ACC112 (cell line): ENCODE data around the gene SUN1.

Experiments used
- H2AFZ ChIP-seq: fragments of 200-600 bp; sonication (generic); one replicate; pipeline ENCODE4 v1.6.0; 2017; ENCODE audit warnings: antibody characterized with exemption, low read length; ENCODE audit not compliant: unreplicated experiment
- H3K27ac ChIP-seq: fragments of 200-600 bp; sonication (generic); 2 replicates; pipeline ENCODE4 v1.5.1; 2014; ENCODE audit warnings: low read depth, mild to moderate bottlenecking, antibody characterized with exemption, low read length, moderate library complexity
- H3K27me3 ChIP-seq: fragments of 200-600 bp; sonication (generic); 2 replicates; pipeline ENCODE4 v1.6.1; 2014; ENCODE audit warnings: mild to moderate bottlenecking, antibody characterized with exemption, low read length, moderate library complexity, mixed read lengths; ENCODE audit not compliant: insufficient read depth
- H3K36me3 ChIP-seq: fragments of 200-600 bp; sonication (generic); 2 replicates; pipeline ENCODE4 v1.6.1; 2016; ENCODE audit warnings: mild to moderate bottlenecking, antibody characterized with exemption, low read length, moderate library complexity, mixed read lengths; ENCODE audit not compliant: insufficient read depth
- H3K4me1 ChIP-seq: fragments of 200-600 bp; sonication (generic); one replicate; pipeline ENCODE4 v1.6.1; 2016; ENCODE audit warnings: low read length, mixed read lengths; ENCODE audit not compliant: insufficient read depth, unreplicated experiment, control insufficient read depth
- H3K4me3 ChIP-seq: fragments of 200-600 bp; sonication (generic); 2 replicates; pipeline ENCODE4 v1.5.1; 2014; ENCODE audit warnings: mild to moderate bottlenecking, low read depth, low read length
- H3K79me2 ChIP-seq: fragments of 200-600 bp; sonication (generic); one replicate; pipeline ENCODE4 v1.6.0; 2016; ENCODE audit warnings: low read length; ENCODE audit not compliant: control insufficient read depth, unreplicated experiment, insufficient read depth

Gene SUN1

DNA sequence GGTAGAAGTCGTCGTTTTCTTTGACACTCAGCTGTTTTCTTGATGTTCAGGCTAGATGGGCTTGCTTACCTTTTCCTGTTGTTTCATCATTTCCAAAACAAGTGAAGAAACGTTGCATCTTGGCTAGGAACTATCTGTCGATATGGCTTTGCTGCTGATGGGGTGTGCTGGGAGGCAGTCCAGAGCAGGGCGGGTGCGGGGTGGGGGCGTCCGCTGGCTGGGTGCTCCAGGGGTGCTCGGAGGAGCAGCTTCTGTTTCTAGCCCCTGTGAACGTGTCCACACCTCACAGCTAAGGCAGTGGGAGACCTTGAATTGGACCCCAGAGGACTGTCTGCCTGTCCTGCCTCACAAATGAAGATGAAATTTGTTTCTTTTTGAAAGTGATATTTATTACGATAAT is 7.6 kb upstream of the SUN1 start:
- H3K79me2 ChIP-seq, result peaks cover 83% of the 10 kb centered on the region
- H3K4me3 ChIP-seq, result peak overlapping the region; percentile 70
- H3K36me3 ChIP-seq, result no peaks in the 10 kb centered on the region
- H3K27ac ChIP-seq, result peak overlapping the region; percentile 92
- H3K4me1 ChIP-seq, result peaks cover 25% of the 10 kb centered on the region
- H2AFZ ChIP-seq, result no peak overlapping the region
- H3K27me3 ChIP-seq, result no peaks in the 10 kb centered on the region

GRCh38 chr7:825386-825785 is 6.9 kb upstream of the SUN1 start:
- H3K4me3 ChIP-seq, result peak overlapping the region; percentile 56
- peaks cover 23% of the 10 kb centered on the region for H3K4me1 ChIP-seq
- peak overlapping the region; percentile 92 for H3K27ac ChIP-seq
- no peaks in the 10 kb centered on the region for H3K36me3 ChIP-seq
- H3K79me2 ChIP-seq, result peaks cover 83% of the 10 kb centered on the region
- H2AFZ ChIP-seq, result no peak overlapping the region
- H3K27me3 ChIP-seq, result no peaks in the 10 kb centered on the region

DNA sequence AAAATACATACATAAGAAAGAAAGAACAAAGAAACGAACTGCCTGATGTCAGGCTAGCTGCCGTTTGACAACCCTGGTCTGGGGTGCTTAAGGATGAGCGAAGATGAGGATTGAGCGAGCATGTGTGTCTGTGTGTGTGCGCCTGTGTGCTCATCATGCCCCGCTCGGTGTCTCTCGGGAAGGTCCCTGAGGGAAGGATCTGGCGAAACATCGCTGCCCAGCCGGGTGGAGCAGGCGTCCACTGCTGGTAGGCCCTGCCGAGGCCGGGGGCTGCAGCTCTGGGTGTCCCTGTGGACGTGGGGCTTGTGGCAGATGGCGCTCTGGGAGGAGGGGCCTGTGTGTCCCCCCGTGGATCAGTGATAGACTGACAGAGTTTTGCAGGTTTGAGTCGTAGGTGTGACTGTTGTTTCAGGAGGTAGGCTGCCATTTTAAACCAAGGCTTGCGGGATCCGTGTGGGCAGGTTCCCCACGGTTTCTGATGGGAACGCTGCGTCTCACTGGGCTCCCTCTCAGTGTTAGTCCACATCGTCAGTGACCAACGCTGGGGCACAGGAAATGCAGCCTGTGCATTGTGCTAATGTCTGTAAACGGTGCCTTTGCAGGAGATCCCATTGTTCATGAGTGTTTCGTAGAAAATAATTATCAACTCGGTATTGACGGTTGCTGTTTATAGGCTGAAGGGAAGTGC is 5.9 kb upstream of the SUN1 start:
- H3K79me2 ChIP-seq, result peaks cover 82% of the 10 kb centered on the region
- no peak overlapping the region for H3K4me3 ChIP-seq
- peak overlapping the region; percentile 92 for H3K27ac ChIP-seq
- H3K27me3 ChIP-seq, result no peaks in the 10 kb centered on the region
- no peak overlapping the region for H2AFZ ChIP-seq
- no peaks in the 10 kb centered on the region for H3K36me3 ChIP-seq
- H3K4me1 ChIP-seq, result peaks cover 27% of the 10 kb centered on the region

- H3K36me3 ChIP-seq, result no peaks in the 10 kb centered on the region
- peaks cover 78% of the 10 kb centered on the region for H3K79me2 ChIP-seq
- peaks cover 44% of the 10 kb centered on the region for H3K4me1 ChIP-seq
- no peak overlapping the region for H2AFZ ChIP-seq
- no peak overlapping the region for H3K27ac ChIP-seq
- no peak overlapping the region for H3K4me3 ChIP-seq
- no peaks in the 10 kb centered on the region for H3K27me3 ChIP-seq
Observed at GRCh38 chr7:828793-829561, 3.3 kb upstream of the SUN1 start.

DNA sequence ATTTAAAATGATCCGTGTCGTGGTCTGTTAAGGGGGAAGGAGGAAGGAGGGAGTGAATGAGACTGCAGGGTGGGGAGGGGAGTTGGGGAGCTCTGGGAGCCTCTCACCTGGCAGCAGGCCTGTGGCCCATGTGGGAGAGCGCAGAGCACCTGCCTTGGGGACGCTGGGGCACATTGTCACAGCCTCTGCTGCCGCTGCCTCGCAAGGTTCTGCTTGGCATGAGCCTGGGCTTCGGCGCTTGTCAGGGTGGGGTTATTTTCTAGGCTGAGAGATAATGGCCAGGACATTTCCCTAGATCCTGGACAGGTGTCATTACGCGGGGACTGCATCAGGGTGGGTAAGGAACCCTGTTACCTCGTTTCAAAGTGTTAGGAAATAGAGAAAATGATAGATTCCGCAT is 2.2 kb upstream of the SUN1 start:
- Histone ChIP-seq H3K27ac (no peak overlapping the region; the same call in 1 of the 2 replicates), H3K79me2 (peaks cover 77% of the 10 kb centered on the region), H2AFZ (no peak overlapping the region), H3K4me1 (peaks cover 42% of the 10 kb centered on the region), H3K4me3 (no peak overlapping the region), H3K36me3 (no peaks in the 10 kb centered on the region), H3K27me3 (no peaks in the 10 kb centered on the region)

DNA sequence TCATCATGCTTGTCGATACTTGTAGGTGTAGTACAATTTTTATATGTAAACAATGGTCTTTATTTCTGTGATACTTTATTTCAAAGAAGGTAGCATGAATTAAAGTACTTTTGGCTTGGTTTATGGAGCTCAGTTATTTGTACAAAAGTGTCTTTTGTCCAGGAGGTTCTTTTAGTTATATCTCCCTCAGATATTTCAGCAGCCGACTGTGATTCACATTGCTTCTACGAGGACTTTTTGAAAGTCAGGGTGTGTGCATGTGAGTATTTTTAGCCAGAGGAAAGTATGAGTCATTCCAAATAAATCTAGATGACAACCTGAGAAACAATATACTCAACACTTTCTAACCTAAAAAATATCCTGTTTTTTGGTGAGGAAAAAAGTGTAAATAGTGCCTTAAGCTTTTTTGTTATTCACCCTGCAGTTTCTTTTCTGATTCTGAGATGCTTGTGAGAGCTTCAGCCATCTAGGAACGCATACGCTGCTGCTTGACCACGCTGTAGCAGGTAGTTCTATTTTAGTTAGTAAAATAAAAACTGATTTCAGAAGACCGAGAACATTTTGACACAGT is 595 bp upstream of the SUN1 start:
- Histone ChIP-seq H3K4me1 (peaks cover 29% of the 10 kb centered on the region), H2AFZ (no peak overlapping the region), H3K4me3 (peak overlapping the region; percentile 64), H3K79me2 (peaks cover 78% of the 10 kb centered on the region), H3K27me3 (no peaks in the 10 kb centered on the region), H3K27ac (peak overlapping the region; percentile 99), H3K36me3 (no peaks in the 10 kb centered on the region)

- H3K27me3 ChIP-seq, result no peaks in the 10 kb centered on the region
- no peaks in the 10 kb centered on the region for H3K36me3 ChIP-seq
- no peak overlapping the region for H3K4me3 ChIP-seq
- peaks cover 29% of the 10 kb centered on the region for H3K4me1 ChIP-seq
- H3K27ac ChIP-seq, result peak overlapping the region; percentile 99
- peaks cover 79% of the 10 kb centered on the region for H3K79me2 ChIP-seq
- no peak overlapping the region for H2AFZ ChIP-seq
Observed at GRCh38 chr7:832968-833424, 720 bp downstream of the SUN1 start.

DNA sequence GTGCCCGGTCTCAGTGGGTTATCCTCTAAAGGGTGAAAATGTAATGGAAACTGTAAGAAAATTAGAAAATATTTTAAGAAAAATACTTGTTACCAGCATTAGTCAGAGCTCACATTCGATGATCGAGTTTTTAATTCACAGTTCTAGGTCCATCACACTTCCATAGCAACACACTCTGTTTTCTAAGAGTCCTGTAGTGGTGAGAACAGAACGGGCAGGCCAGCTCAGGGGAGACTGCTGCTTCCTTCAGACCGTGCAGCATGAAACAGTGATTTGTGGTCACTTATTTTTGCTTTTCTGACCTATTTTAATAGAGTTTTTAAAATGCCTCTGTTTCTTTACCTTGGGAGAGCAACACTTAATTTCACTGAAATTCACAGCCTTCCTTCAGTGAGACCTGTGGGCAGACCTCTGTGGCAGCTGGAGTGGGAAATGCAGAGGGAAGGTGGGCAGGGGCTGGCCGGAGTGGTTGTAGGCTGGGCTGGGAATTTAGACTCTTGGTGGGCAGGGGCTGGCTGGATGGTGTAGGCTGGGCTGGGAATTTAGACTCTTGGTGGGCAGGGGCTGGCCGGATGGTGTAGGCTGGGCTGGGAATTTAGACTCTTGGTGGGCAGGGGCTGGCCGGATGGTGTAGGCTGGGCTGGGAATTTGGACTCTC is 1.5 kb downstream of the SUN1 start:
- peaks cover 78% of the 10 kb centered on the region for H3K79me2 ChIP-seq
- no peak overlapping the region for H3K4me3 ChIP-seq
- H3K27ac ChIP-seq, result peak overlapping the region; percentile 99
- H3K4me1 ChIP-seq, result peaks cover 29% of the 10 kb centered on the region
- H3K27me3 ChIP-seq, result no peaks in the 10 kb centered on the region
- H3K36me3 ChIP-seq, result no peaks in the 10 kb centered on the region
- H2AFZ ChIP-seq, result no peak overlapping the region

DNA sequence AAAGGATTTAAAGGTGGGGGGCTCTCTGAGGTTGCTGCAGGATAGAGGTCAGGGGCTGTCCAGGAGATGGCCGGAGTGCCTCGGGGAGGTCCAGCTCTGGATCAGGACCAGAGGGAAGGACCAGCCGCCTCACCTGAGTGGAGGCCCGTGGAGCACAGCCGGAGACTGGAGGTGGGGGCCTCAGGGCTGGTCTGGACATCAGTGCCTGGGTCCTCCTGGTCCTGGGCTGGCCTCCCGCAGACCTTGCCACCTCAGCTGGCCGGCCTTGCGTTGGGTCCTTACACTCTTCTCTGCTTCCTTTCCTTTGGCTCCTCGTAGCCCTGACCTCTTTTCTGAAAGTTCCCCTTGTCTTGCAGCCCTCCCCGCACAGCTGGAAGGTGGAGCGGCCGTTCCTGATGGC is 2.0 kb downstream of the SUN1 start:
- Histone ChIP-seq H3K27ac (no peak overlapping the region), H3K4me3 (no peak overlapping the region), H3K27me3 (no peaks in the 10 kb centered on the region), H3K36me3 (no peaks in the 10 kb centered on the region), H3K79me2 (peaks cover 72% of the 10 kb centered on the region), H3K4me1 (peaks cover 29% of the 10 kb centered on the region), H2AFZ (no peak overlapping the region)

DNA sequence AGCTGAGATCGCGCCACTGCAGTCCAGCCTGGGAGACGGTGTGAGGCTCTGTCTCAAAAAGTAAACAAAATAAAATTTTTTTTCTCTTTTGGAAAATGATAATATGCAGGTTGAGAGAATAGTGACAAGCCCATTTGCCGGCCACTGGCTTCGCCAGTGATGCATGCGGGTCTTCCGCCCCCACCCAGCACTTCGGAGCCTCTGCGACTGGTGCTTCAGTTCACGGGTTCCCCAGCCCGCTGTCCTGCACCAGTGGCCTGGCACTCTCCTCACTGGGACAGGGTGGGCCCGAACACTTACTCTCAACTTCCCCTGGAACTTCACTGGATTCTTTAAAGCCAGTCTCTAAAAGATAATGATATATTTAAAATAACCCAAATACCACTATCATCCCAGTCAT is 2.7 kb downstream of the SUN1 start:
- no peaks in the 10 kb centered on the region for H3K27me3 ChIP-seq
- peaks cover 29% of the 10 kb centered on the region for H3K4me1 ChIP-seq
- H2AFZ ChIP-seq, result no peak overlapping the region
- peaks cover 67% of the 10 kb centered on the region for H3K79me2 ChIP-seq
- H3K27ac ChIP-seq, result no peak overlapping the region
- H3K4me3 ChIP-seq, result no peak overlapping the region
- peaks cover 4% of the 10 kb centered on the region; the same call in 1 of the 2 replicates for H3K36me3 ChIP-seq
